Panc1 (cell line): ENCODE results near the gene CCDC183. TPM values are rescaled to one million over a fixed set of nuclear protein-coding genes. Genes with fewer than 3 reads are reported as not detected.

Source experiments
- ATAC-seq: fragments of 200-7000 bp; cut with Tn5 transposase; 2 replicates; pipeline ENCODE4 v1.9.1; 2020; ENCODE audit warnings: mild to moderate bottlenecking, moderate library complexity
- BruUV-seq: library from RNA; stranded (reverse); fragments of 400-500 nt; replicated peaks from 2 replicates; lab custom pipeline; 2021; lab: Mats Ljungman, UMichigan
- CTCF ChIA-PET: fragments of 300-600 bp; sonication (Branson Sonifier 250); formaldehyde crosslinking; loops from one replicate; lab custom pipeline; 2022; ENCODE audit warnings: antibody characterized with exemption; lab: Charles Lee
- POLR2A ChIA-PET: fragments of 300-600 bp; sonication (Branson Sonifier 250); formaldehyde crosslinking; loops from one replicate; lab custom pipeline; 2022; ENCODE audit warnings: antibody characterized with exemption; lab: Charles Lee
- DNase-seq: peaks from one replicate; pipeline ENCODE4 v3.0.0-alpha.2; 2010; ENCODE audit warnings: low read depth, low spot score
- H3K27ac ChIP-seq: 2 replicates; pipeline ENCODE4 v1.5.1; 2011; ENCODE audit warnings: mild to moderate bottlenecking, low read length, inconsistent platforms
- H3K27me3 ChIP-seq: fragments of 200-500 bp; sonication (Bioruptor generic); 2 replicates; pipeline ENCODE4 v1.6.0; 2014; ENCODE audit warnings: low read length, inconsistent platforms; ENCODE audit not compliant: control insufficient read depth, insufficient read depth
- H3K36me3 ChIP-seq: fragments of 200-500 bp; sonication (Bioruptor generic); 2 replicates; pipeline ENCODE4 v1.5.1; 2014; ENCODE audit warnings: inconsistent platforms, mild to moderate bottlenecking, low read length, moderate library complexity; ENCODE audit not compliant: control insufficient read depth, insufficient read depth
- H3K4me1 ChIP-seq: 2 replicates; pipeline ENCODE4 v1.5.1; 2011; ENCODE audit warnings: inconsistent platforms, mild to moderate bottlenecking, low read length, moderate library complexity; ENCODE audit not compliant: control insufficient read depth, insufficient read depth
- H3K4me3 ChIP-seq, 2 experiments: 2 replicates each; pipeline ENCODE4 v1.5.1; 2011 to 2012; ENCODE audit warnings: low read depth in 2 of 2, low read length in 2 of 2, mild to moderate bottlenecking in 2 of 2, inconsistent platforms in 1 of 2, moderate library complexity in 1 of 2
- H3K9me3 ChIP-seq: fragments of 200-500 bp; sonication (Bioruptor generic); 2 replicates; pipeline ENCODE4 v1.5.1; 2014; ENCODE audit warnings: low read depth, mild to moderate bottlenecking, inconsistent platforms, low read length, moderate library complexity; ENCODE audit not compliant: control insufficient read depth, insufficient read depth
- CTCF ChIP-seq: fragments of 450-650 bp; IDR thresholded peaks from 2 replicates; pipeline ENCODE4 v1.5.1; 2017; ENCODE audit warnings: mild to moderate bottlenecking
- POLR2AphosphoS5 ChIP-seq: IDR thresholded peaks from 2 replicates; pipeline ENCODE4 v1.6.1; 2012; ENCODE audit warnings: mild to moderate bottlenecking, low read depth, low read length, moderate library complexity
- REST ChIP-seq, 2 experiments: IDR thresholded peaks; 2 replicates each; pipeline ENCODE4 v1.6.1; 2011 to 2012; ENCODE audit warnings: low read depth in 2 of 2, control low read depth in 1 of 2, low read length in 1 of 2, mild to moderate bottlenecking in 1 of 2, moderate library complexity in 1 of 2; ENCODE audit not compliant: insufficient read depth in 1 of 2
- SIN3A ChIP-seq: IDR thresholded peaks from 2 replicates; pipeline ENCODE4 v1.6.1; 2012; ENCODE audit warnings: low read depth, mild to moderate bottlenecking, low read length, moderate library complexity, borderline replicate concordance; ENCODE audit not compliant: insufficient read depth
- TCF7L2 ChIP-seq: IDR thresholded peaks from 2 replicates; pipeline ENCODE4 v1.6.1; 2011; ENCODE audit warnings: mild to moderate bottlenecking, low read depth, low read length, inconsistent platforms
- in situ Hi-C: cut with HindIII; loops from 2 replicates; pipeline ENCODE4 v1.10.0; 2016; ENCODE audit warnings: low sequenced_read_pairs, low pct_unique_long_range_greater_than_20kb
- intact Hi-C: fragments of 100-400 bp; cut with micrococcal nuclease; formaldehyde crosslinking; loops from one replicate; pipeline ENCODE4 v1.10.0; 2022; ENCODE audit not compliant: unreplicated experiment
- total RNA-seq: library from RNA; stranded (reverse); gene quantifications from one replicate; pipeline ENCODE4 v1.2.1, GENCODE V29; 2021; ENCODE audit not compliant: unreplicated experiment

Gene CCDC183
- total RNA-seq, 1 experiment from 2014 or later: 0.62 TPM

GRCh38 chr9:136856541-136857141 lies 60.5 kb downstream of the CCDC183 start:
- ChIA-PET CTCF (no interaction called here), POLR2A (no interaction called here)
- H3K27ac ChIP-seq: no peak overlapping the region
- H3K4me1 ChIP-seq: peaks cover 39% of the 10 kb centered on the region
- ATAC-seq (no peak), DNase-seq (no peak)
- in situ Hi-C loops: no loop called here
- TF ChIP-seq CTCF: no peak
- TF ChIP-seq SIN3A: no peak
- no peak for TF ChIP-seq TCF7L2
- no peak for TF ChIP-seq POLR2AphosphoS5
- no peak for TF ChIP-seq REST (IDR thresholded peaks at IDR 0.05; ENCODE audit: insufficient read depth in 1 of 2, low read depth in 2 of 2, low read length in 1 of 2)
- H3K36me3 ChIP-seq: no peaks in the 10 kb centered on the region
- intact Hi-C loops: no loop called here
- H3K27me3 ChIP-seq: no peaks in the 10 kb centered on the region
- no peak overlapping the region for H3K4me3 ChIP-seq
- BruUV-seq: no TSS peak
- H3K9me3 ChIP-seq: no peaks in the 10 kb centered on the region

- peaks cover 34% of the 10 kb centered on the region for H3K4me1 ChIP-seq
- TF ChIP-seq POLR2AphosphoS5: no peak
- TF ChIP-seq SIN3A: no peak
- TF ChIP-seq CTCF: no peak
- no peak for TF ChIP-seq REST (IDR thresholded peaks at IDR 0.05; ENCODE audit: insufficient read depth in 1 of 2, low read depth in 2 of 2, low read length in 1 of 2)
- no peak for TF ChIP-seq TCF7L2
- BruUV-seq: no TSS peak
- ATAC-seq (no peak), DNase-seq (no peak)
- intact Hi-C loops: no loop called here
- H3K27me3 ChIP-seq: no peaks in the 10 kb centered on the region
- in situ Hi-C loops: no loop called here
- H3K4me3 ChIP-seq: no peak overlapping the region
- CTCF ChIA-PET: no interaction called here
- no peaks in the 10 kb centered on the region for H3K9me3 ChIP-seq
- H3K27ac ChIP-seq: no peak overlapping the region
- POLR2A ChIA-PET: no interaction called here
- H3K36me3 ChIP-seq: no peaks in the 10 kb centered on the region
These were observed 61.0 kb downstream of the CCDC183 start for GRCh38 chr9:136857166-136857565.
